Putamen (tissue), 1 donor: ENCODE measurements around the gene GALNT17.

ENCODE experiments used
- DNase-seq: peaks from one replicate; pipeline ENCODE4 v3.0.0-alpha.2; 2016; ENCODE audit warnings: low spot score

Gene GALNT17

GRCh38 chr7:71342202-71342601 lies 210.3 kb downstream of the GALNT17 start:
- peak; percentile 22 for DNase-seq

GRCh38 chr7:71343039-71343438 lies 211.1 kb downstream of the GALNT17 start:
- DNase-seq: no peak

GRCh38 chr7:71343892-71344291 lies 211.9 kb downstream of the GALNT17 start:
- DNase-seq: no peak

GRCh38 chr7:71345117-71345884 lies 213.4 kb downstream of the GALNT17 start:
- no peak for DNase-seq

GRCh38 chr7:71348821-71349681 lies 217.1 kb downstream of the GALNT17 start:
- no peak for DNase-seq

- DNase-seq: no peak
These were observed 217.9 kb downstream of the GALNT17 start for GRCh38 chr7:71349682-71350481.

GRCh38 chr7:71350680-71351079 lies 218.7 kb downstream of the GALNT17 start:
- DNase-seq: no peak

GRCh38 chr7:71354716-71355115 lies 222.8 kb downstream of the GALNT17 start:
- DNase-seq: no peak

- DNase-seq: peak; percentile 74
These were observed 229.6 kb downstream of the GALNT17 start for GRCh38 chr7:71361451-71362032.

- no peak for DNase-seq
These were observed 230.3 kb downstream of the GALNT17 start for GRCh38 chr7:71362240-71362639.

- DNase-seq: no peak
These were observed 231.3 kb downstream of the GALNT17 start for GRCh38 chr7:71363223-71363622.

GRCh38 chr7:71363627-71364026 lies 231.7 kb downstream of the GALNT17 start:
- DNase-seq: no peak

- no peak for DNase-seq
These were observed 232.6 kb downstream of the GALNT17 start for GRCh38 chr7:71364551-71364950.

- DNase-seq: no peak
These were observed 241.0 kb downstream of the GALNT17 start for GRCh38 chr7:71372991-71373390.

GRCh38 chr7:71377062-71377461 lies 245.1 kb downstream of the GALNT17 start:
- DNase-seq: no peak

- DNase-seq: no peak
These were observed 245.5 kb downstream of the GALNT17 start for GRCh38 chr7:71377469-71377868.

GRCh38 chr7:71384094-71384493 lies 252.2 kb downstream of the GALNT17 start:
- peak; percentile 67 for DNase-seq

GRCh38 chr7:71385330-71385729 lies 253.4 kb downstream of the GALNT17 start:
- no peak for DNase-seq

GRCh38 chr7:71386152-71386785 lies 254.3 kb downstream of the GALNT17 start:
- DNase-seq: no peak

GRCh38 chr7:71388181-71388580 lies 256.2 kb downstream of the GALNT17 start:
- no peak for DNase-seq

- DNase-seq: no peak
These were observed 258.0 kb downstream of the GALNT17 start for GRCh38 chr7:71389976-71390375.
